HG03175 (cell line): ENCODE data around the gene PTPRG.
"Not testable (repeated sequence)": the region's sequence is repeated elsewhere in the genome, so short reads cannot be mapped to it uniquely, and the experiment has no call there.

Experiments
- ATAC-seq: cut with Tn5 transposase; IDR thresholded peaks from one replicate; pipeline ENCODE4 v1.9.1; 2021; ENCODE audit warnings: mild to moderate bottlenecking, moderate library complexity; ENCODE audit not compliant: unreplicated experiment

The PTPRG gene

DNA sequence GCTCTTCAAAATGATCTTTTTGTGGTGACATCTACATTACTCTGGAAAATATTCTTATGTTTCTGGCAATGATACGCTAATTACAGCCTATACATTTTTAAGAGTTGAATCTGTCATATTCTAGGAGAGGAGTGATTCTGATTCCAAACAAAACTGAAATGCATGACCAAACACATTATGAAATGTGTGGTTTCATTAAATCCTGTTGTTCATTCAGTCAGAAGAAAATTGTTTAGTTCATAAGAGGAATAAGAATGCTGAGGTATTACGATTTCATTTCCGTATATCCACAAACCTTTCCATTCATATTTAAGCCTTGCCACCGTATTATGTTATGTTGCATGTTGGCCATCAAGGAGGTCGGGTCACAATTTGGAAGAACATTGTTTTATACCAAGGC is 466.9 kb downstream of the PTPRG start:
- no peak for ATAC-seq

DNA sequence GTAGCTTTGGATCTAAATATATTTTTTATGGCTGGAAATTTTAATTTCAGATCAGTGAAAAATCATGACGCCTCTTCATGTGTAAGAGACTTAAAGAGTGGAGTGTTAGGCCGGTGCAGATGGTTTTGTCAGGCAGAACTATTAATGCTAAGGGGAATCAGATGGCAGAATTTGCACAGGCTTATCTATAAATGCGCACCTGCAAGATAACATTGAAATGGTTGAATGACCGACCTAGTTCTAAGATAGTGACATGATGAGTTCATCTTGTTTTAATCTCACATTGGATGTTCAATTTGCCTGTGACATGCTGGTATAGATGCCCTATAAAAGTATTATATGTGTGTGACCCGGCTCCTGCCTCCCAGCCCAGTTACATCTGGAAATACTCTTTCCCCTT is 471.4 kb downstream of the PTPRG start:
- ATAC-seq, result no peak

DNA sequence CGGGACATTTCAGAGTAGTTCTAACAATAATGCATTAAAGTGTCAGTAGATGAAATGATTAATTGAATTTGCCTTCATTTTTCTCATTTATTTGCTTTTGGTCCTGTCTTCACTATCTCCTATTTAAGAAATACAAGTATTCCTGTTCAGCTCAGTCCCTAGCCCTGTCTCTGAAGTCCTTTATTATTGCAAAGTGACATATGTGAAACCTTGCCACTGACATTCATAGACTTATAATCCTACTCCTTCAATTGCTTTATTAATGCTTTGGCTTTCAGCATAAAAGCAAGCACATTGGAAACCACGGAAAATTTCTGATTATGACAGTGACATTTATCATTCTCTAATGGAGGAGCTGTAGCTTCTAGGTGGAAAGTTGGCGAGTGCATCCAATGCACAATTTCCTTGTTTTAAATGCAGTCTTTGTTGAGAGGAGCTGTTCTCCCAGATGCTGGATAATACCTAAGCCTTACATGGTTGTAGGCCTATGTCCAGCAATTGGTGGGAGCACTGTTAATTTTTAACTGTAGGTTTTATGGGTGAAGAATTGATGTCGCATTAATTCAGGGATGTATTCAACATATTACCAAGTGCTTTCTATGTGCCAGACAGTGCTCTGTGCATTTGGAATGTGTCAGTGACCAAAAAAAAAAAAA is 474.2 kb downstream of the PTPRG start:
- no peak for ATAC-seq

DNA sequence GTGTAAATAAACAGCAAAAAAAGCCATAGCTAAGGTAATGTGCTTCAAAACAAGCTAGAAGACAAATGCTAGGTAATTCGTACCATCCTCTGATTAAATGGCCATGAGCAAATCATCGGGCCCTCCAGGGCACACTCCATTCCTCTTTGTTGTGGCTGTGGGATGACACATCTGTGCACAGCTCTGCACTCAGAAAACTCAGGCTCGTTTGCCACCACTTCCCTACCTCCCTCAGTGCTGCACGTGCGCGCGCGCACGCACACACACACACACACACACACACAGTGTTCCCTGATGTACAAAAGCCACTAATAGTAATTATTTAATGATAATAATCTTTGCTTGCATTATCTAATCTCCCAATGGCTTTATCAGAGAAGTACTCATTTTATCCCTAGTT is 475.4 kb downstream of the PTPRG start:
- no peak for ATAC-seq

DNA sequence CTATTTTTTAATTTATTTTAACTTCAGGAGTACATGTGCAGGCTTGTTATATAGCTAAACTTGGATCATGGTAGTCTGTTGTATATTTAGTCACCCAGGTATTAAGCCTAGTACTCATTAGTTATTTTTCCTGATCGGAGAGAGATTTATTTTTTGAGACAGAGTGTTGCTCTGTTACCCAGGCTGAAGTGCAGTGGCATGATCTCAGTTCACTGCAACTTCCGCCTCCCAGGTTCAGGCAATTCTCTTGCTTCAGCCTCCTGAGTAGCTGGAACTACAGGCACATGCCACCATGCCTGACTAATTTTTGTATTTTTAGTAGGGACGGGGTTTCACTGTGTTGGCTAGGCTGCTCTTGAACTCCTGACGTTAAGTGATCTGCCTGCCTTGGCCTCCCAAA is 477.4 kb downstream of the PTPRG start:
- not testable (repeated sequence) for ATAC-seq

DNA sequence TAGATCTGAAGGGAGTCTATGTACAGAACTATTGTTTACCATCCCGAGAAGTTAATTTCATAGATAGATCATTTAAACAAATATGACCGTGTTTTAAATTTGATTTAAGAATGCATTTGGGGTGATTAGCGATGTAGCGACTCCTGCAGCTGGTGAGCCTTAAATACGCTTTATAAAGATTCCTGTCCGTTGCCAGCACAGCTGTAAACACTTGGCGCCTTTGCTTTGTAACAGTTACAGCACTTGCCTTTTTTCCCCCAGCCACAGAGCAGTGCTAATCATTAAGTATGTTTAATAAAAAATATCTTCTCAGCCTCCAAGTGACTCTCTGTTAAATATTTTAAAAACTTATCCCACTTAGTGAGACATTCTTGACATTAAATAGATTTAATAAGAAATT is 478.2 kb downstream of the PTPRG start:
- ATAC-seq, result no peak

DNA sequence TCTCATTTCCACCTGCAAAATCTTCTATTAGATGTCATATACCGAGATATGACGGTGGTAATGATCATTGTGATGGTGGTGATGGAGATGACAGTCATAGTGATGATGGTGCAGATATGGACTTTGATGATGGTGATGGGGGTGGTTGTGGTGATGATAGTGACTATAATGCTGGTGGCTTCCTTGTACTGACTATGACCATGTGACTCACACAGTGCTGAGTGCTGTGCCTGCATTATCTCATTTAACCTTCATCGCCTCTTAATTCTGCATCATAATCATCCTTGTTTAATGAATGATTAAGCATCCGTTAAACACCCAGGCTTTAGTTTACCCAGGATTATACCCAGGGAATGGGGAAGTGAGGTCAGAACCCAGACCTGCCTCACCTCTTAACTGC is 480.3 kb downstream of the PTPRG start:
- no peak for ATAC-seq

DNA sequence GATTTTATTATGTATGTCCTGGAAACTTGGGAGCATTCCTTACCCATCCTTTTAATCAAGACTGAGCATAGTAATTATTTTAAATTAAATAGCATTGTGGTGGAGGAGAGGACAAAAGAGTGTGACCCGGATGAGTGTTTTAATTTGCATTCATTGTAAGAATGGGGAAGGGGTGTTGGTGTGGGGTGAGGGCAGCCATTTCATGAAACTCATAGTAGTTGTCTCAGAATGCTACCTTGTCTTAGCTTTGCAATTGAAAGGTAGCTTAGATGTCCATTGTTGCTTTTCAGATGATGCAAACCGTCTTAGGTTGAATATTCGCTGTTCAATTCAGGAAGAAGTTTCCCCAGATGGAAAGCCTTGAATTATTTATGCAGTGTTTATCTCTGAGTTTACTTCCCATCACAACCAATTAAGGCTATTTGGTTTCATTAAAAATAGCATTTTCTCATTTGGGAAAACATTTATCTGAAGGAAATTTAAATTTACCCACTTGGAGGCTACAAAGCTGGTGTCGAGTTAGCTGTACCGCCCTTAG is 483.6 kb downstream of the PTPRG start:
- ATAC-seq, result no peak

DNA sequence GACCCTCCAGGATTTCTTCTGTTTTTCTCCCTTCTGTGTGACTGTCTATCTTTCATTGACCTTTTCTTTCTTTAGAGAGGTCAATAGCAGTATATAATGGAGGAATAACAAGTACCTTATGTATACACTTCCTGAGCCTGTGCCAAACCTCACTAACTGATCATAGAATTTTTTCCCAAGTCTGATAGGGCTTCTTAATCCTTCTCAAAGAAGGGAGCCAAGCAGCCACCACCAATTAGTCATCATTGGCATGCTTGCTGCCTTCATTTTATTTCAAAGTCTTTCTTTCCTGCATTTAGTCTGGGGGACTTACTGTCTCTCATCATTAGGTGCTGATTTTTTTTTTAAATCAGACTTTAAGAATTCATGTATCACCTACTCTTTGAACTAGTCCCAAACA is 485.0 kb downstream of the PTPRG start:
- no peak for ATAC-seq

DNA sequence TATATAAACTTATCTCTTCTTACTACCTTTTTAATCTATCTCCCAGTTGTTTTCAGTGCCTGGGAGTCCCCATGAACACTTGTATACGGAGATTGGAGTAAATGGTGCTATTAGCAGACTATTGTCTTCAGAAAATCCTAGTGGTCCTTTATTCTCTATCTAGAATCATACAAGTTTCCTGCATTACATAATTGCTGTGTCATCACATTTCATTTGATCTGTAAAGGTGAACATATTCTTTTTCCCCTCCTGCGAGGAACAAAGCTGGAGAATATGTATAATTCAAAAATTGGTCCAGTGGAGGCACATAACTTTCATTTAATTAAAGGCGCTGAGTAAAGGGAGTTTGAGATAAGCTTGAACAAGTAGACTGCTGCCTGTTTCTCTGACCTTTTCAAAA is 487.2 kb downstream of the PTPRG start:
- no peak for ATAC-seq

DNA sequence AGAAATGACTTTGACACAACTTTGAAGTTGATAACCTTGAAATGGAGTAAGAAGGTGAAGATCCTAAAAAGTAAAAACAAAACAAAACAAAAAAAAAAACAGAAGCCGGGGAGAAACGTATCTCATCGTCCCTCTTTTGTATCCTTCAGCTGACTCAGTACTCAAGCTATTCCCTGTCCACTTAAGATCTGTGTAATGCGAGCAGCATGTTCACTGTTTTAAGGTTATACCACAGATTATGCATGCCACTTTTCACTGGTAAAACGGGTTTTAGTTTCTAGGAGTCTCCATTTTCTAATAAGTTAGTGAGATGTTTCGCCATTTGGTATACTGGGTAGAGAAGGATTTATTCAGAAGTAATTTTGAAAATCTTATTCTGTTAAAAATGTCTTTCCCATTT is 487.7 kb downstream of the PTPRG start:
- ATAC-seq, result no peak

DNA sequence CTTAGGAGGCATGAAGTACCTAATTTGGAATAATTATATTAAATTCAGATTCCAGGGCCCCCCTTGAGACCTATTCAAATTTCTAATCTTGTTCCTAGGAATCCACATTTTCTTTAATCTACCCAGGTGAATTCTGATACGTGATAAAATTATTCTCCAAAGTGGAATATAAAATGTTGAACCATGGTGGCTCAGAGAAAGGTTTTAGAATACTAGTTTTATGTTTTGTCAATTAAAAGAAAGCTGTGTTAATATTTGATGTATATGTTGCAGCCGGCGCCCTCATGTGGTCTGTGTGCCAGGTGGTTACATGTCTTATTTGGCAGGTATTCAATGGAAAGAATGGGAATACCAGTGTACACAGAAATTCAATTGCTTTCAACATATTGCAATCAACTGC is 490.1 kb downstream of the PTPRG start:
- ATAC-seq, result no peak

DNA sequence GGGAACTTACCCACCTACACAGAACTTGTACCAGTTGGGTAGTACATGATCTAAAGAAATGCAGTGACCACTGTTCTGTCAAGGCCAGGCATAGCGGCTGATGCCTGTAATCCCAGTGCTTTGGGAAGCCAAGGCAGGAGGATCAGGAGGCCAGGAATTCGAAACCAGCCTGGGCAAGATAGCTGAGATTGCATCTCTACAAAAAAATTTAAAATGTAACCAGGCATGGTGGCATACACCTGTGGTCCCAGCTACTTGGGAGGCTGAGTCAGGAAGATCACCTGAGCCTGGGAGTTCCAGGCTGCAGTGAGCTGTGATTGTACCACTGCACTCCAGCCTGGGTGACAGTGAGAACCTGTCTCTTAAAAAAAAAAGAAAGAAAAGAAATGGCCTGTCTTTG is 491.0 kb downstream of the PTPRG start:
- no peak for ATAC-seq

DNA sequence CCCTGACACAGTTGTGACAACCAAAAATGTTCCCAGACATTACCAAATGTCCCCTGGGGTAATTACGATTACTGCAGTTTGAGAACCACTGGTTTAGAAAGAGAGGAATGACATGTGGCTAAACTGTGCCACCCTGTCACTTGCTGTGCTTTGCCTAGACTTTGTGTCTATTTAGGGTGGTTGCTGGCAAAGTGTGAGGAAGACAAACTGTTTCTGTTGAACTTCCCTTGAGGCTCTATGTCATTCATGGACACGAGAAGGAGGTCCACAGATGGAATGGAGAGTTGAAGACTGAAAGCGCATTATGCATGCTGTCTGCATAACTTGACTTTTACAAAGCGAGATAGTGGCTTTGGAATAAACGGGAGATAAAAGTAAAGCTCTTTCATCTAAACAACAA is 495.3 kb downstream of the PTPRG start:
- no peak for ATAC-seq

DNA sequence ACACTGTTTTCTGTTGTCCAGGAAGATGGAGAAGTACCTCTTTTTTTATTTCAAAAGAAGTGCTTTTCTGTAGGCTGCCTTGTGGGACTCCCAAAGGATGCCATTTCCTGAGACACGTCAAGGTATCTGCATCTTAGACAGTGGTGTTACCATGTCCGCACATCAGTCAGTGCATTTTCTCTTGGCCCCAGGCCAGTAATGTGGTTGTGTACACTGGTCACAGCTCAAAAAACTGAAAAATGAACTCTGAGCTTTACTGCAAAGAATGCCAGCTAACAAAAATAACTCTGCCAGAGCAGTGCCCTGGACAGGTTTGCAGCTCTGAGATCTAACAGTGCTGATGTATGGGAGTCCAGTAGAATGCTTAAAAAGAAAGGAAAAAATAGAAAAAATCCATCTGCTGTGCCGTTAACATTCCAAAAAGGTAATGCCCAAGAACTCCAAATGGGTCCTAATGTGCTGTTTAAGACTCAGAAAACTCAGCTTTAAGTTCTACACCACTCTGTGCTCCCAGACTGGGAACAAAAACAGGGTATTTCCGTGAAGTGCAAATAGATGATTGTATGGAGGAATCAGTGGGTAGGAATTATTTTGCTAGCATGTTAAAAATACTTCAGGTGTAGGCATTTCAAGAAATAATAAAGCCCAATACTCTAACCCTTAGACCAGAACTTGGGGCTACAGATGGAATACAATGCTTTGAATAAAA is 496.1 kb downstream of the PTPRG start:
- ATAC-seq, result no peak

DNA sequence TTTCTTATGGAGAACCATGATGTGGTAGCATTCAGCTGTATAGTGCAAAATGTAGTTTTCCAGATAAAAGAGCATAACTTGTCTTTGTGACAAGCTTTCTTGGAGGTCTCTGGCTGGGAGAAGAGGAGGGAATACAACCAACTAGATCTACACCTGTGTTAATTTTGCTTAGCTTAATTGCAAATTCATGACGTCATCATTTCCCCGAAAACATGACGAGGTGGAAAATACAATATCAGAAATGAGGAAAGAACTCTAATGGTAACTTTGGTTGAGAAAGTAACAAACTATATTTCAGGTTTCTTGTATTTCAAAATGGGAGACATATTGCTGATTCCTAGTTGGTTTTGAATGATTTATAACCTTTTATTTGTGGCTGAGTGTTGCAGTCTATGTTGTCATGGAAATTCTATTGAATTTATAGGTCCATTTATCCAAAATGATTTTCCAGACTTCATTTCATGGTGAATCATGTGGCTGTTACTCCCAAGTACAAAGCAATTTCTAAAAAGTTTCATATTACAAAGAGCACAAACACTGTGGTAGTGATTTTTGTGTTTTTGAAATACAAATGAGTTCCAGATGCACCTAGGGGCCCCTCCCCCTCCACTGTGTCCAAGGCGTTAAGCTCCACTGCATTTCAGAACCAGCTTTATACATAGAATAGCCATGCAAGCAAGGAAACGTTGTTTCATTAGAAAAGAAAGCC is 504.8 kb downstream of the PTPRG start:
- no peak for ATAC-seq

DNA sequence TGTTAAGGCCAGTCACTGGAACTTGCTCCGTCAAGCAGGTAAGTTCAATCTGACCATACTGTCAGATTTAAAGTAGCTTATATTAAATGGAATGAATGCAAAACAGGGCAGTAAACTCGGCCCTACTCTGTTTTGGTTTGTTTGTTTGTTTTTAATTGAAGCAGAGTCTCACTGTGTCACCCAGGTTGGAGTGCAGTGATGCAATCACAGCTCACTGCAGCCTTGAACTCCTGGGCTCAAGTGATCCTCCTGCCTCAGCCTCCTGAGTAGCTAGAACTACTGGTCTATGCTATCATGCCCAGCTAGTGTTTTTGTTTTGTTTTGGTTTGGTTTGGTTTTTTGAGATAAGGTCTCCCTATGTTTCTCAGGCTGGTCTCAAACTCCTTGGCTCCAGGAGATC is 507.0 kb downstream of the PTPRG start:
- ATAC-seq, result no peak

DNA sequence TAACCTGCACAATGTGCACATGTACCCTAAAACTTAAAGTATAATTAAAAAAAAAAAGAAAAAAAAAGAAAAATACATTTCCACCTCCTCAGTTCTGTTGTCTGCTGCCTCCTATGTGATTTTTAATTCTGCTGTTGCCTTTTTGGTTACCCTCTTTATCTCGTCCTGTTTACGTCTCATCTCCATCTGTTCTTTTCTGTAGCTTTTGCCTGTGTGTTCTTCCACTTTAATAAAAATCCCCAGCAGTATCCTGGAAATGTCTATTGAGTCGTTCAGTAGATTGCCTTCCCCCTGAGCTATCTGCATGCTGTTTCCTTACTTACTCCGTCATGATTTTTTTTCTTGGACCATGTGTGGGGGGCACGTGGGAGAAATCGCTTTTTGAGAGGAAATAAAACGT is 509.5 kb downstream of the PTPRG start:
- no peak for ATAC-seq

DNA sequence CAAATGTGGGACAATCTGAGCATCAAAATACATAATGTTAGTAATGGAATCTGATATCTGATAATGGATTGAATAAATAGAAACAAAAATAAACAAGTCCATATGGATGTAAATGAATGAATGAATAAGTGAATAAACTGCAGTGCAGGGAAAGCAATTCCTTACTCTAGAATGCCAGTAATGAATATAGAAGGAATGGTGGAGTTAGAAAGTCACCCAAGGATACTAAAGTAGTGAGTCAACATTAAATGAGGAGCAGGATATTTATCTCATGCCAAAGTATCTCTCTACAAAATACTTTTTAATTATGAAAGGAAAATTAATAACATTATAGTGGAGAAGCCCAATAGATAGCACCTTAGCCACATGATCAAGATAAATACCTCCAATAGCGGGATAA is 511.7 kb downstream of the PTPRG start:
- ATAC-seq, result no peak

DNA sequence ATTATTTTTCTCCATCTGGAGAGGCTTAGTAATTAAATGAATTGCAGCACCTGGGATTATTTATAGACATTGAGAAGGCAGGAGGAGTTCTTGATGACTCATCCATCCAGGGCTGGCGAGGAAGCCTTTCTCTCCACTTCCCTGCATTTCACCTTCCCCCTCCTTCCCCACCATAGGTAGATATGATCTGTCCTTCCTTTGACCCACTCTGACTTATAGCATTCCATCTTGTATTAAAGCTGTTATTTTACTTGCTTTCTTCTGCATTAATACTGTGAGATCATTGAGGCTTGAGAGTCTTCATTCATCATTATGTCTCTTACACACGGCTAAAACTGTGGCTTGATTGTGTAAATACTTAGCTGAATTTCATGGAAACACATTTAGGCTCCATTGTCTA is 523.2 kb downstream of the PTPRG start:
- ATAC-seq, result no peak

DNA sequence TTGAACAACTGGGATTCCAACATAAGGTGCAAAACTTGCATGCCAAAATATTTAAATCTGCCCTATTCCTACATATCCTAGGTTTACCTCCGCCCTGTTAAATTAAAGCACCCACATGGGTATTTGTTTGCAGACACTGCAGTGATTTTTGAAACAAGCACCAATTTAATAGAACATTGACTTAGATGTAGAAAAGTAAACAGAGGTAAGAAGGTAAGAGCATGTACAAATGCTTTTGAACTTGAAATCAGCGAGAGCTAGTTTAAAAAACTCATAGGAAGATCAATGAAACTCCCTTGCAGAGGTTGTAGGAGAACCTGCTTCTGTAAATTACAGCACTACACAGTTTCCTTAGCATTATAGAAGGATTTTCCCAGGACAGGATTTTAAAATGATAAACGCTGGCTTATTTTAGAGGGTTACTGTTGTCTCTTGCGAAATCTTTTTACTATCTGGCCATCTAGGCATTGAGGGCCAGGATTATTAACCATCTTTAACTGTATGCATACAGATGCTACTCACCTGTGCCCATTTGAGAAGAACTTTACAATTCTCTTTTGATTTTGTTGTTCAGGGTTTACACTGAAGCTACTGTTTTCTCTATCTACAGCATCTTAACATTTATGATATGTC is 527.2 kb downstream of the PTPRG start:
- ATAC-seq, result no peak

DNA sequence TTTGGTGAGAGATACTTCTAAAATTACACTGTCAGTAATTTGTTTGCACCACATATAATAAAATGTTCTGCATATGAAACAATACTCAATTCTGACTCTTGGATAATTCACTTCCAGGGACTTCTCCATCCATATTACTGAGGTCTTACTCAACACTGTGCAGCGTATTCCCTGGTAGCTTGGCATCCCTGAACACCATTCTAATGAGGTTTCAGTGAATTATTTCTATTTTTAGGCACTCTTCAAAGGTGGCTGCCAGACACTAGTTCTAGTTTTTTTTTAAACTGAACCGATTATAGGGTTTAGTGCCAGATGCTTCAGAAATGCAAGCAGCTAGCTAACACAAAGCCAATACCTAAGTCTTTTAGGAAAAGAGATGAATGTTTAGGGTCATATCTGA is 528.7 kb downstream of the PTPRG start:
- ATAC-seq, result no peak
